DMS114 treated with DMSO at 0.1 percent for 48 hours (cell line): ENCODE results near the gene CKAP4.

Source experiments
- DNase-seq: peaks from one replicate; lab custom pipeline; 2025; ENCODE audit not compliant: unreplicated experiment; lab: John Stamatoyannopoulos, UW

The CKAP4 gene

DNA sequence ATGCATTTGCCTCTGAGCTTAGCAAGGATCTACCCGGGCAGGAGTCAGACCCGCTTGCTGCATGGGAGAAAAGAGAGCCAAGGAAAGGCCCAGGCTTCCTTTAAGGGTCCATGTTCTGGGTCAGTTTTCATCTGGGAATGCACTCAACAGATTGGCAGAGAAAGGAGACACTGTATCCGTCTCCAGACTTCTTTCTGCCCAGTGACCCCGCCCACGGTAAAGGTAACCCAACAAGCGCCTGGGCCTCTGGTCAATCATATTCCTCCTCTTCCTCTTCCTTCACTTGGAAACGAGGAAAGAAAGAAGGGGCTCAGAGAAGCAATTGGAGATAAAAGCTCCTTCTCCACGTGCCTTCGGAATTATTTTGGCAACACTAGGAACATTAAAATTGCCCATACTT is 27.6 kb upstream of the CKAP4 start:
- DNase-seq = no peak

DNA sequence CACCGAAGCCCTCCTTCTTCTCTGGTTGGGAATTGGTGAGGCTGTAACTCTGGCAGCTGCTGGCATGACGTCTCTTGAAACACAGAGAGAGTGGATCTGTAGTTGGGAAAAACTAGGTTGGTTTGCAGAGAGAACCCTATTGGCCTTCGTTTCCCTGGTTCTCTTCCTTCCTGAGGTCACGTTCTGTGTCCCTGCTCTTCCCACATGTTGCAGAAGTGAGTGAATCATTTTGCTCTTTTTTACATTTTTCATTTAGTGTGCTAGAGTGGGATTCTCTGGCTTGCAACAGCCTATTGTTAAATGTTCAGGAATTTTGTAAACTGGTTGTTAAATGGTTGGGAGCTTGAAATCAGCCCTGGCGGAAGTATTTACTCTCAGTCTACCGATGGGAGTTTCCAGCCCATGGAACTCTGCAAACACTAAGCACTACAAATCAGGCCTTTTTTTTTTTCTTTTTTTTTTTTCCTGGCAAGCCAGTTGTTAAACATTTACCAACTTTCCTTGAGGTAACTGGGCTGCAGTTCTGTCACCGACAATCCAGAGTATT is 26.8 kb upstream of the CKAP4 start:
- DNase-seq = no peak

DNA sequence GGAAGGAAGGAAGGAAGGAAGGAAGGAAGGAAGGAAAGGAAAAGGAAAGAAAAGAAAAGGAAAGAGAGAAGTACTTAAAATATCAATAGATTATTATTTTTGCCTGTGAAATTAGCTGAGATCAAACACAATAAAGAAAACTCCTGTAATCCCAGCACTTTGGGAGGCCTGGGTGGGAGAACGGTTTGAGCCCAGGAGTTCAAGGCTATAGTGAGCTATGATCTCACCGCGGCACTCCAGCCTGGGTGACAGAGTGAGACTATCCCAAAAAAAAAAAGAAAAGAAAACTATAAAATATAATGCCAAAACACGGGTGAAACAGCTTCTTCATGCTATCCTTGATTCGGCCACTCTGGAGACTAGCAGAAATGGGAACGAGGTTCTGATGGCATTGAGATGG is 26.2 kb upstream of the CKAP4 start:
- no peak for DNase-seq

- DNase-seq = no peak
These were observed 25.7 kb upstream of the CKAP4 start for GRCh38 chr12:106273491-106273890.

DNA sequence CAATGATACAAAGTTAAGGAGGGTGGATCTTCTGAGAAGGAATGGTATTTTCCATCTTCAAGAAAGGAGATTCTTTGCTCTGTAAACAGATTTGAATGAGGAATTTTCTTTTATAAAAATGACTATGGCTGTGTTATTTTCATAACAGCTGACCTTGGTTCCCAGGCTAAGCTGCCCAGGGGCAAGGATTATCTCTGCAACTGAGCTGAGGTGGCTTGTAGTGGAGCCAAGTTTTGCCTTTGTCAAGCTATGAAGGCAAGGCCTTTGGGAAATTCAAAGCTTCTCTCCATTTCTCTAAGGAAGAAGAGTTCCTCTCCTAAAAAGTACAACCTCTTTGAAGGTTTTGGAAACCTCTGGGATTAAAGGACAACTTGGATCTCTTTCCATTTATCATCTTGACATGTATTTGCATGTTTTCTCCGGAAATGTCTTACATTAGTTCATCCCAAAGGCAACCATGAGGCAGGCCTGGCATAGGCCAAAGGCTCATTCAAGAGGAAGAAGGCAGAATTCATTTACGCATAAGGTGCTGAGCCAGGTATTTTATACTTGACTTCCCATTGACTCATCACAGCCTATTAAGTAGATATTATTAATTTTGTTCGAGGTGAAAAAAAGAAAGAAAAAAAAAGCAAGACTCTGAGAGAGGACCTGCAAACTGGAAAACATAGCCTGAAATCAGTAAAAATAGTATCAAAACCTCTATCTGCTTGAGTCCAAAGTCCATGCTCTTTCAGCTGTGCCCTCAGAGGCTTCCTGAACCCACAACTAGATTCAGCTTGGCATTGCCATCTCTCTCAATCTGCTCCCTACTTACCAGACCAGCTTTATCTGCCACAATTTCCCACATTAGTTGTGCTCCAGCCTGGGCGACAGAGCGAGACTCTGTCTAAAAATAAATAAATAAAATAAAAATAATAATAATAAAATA is 24.0 kb upstream of the CKAP4 start:
- DNase-seq = no peak

GRCh38 chr12:106269150-106269771 is 21.4 kb upstream of the CKAP4 start:
- no peak for DNase-seq

DNA sequence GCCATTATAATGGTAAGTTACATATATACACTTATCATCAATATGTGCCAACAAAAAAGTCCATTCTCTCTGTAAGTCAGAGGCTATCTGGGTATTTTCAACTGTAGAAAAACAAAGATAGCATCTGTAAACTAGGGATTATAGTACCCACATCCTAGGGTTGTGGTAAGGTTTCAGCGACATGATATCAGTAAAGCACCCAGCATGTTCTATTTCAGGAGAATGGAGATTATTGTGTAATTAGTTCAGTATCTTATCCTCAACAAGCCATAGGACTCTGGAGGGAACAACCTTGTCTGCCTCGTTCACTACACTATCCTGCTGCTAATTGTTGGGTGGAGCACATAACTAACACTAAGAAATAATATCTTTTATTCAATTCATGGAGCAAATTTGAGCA is 19.7 kb upstream of the CKAP4 start:
- no peak for DNase-seq

GRCh38 chr12:106265116-106265515 is 17.3 kb upstream of the CKAP4 start:
- DNase-seq = no peak

DNA sequence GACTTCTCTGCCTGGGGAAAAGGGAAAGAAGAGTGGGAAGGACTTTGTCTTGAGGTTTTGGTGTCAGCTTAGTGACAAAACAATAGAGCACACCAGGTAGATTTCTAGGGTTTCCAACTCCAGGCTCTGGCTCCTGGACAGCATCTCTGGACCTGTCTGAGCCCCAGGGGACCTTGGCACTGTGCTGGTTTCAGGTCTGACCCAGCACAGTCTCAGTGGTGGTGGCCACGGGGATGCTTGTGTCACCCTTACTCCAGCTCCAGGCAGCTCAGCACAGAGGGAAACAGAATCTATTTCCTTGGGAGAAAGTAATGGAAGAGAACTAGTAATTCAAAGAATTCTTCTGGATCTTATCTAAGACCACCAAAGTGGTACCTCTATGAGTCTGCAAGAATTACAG is 11.1 kb upstream of the CKAP4 start:
- no peak for DNase-seq

DNA sequence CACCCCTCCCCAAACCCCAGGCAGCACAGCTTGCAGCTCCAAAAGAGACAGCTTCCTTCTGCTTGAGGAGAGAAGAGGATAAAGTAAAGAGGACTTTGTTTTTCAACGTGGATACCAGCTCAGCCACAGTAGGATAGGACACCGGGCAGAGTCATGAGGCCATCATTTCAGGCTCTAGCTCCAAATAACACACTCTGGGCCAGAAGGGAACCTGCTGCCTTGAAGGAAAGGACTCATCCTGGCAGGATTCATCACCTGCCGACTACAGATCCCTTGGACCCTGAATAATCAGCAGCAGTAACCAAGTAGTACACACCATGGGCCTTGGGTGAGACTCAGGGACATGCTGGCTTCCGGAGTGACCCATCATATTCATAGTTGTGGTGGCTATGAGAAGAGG is 10.4 kb upstream of the CKAP4 start:
- no peak for DNase-seq

DNA sequence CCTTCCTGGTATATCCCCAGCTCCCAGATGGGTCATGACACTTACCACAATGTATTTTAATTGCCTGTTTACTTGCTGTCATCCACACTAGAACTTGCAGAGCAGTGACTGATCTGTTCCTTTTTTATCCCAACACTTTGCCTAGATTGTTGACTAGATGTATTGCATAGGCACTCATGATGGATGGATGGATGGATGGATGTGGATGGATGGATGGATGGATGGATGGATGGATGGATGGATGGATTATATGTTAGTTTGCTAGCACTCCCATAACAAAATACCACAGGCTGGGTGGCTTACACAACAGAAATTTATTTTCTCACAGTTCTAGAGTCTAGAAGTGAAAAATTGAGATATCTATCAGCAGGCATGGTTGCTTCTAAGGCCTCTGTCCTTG is 8.7 kb upstream of the CKAP4 start:
- DNase-seq = no peak

- no peak for DNase-seq
These were observed 8.1 kb upstream of the CKAP4 start for GRCh38 chr12:106255952-106256351.

DNA sequence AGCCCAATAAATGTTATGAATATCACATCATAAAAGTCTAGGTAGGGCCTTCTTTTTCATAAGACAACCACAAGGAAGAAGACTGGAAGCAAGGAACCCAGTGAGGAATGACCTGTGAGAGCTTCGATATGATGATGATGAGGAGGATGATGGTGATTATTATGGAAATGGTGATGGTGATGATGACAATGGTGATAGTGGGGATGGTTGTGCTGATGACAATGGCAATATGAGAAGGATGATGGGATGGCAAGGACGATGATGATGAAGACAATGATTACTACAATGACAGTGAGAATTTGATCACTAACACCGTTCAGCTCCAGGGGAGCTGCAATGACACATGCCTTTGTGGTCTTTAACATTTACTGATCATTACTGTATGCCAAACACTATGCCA is 7.7 kb upstream of the CKAP4 start:
- DNase-seq = no peak

GRCh38 chr12:106254724-106255123 is 6.9 kb upstream of the CKAP4 start:
- no peak for DNase-seq

- no peak for DNase-seq
These were observed 4.0 kb upstream of the CKAP4 start for GRCh38 chr12:106251631-106252455.

DNA sequence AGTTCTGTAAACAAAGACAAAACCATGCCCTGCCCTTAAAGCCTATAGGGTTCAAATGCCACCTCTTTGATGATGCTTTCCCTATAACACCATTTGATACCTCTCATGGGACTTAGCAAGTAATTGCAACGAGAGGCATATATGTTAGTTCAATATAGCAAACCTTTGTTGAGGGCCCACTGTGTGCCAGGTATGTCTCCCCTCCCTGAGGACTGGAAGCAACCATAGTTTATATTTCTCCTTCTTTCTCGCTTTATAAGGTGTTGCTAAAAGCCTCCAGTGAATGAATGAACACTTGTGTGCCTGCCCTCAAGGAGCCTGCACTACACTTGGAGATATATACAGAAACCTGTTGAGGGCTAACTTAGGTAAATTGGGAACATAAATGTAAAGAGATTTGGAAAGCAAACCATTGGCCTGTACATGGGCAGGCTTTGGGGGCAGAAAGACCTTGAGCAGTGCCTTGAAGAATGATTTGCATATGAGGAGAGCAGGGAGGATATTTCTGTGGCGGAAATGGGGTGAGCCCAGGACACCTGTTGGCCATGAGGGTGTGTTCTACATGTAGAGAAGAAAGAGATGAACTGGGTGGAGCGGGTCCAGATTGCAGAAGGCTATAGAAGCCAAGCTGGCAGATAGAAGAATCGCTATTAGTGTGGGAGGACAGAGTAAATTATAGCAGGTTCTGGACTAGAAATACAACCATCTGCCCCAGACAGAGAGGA is 1.8 kb upstream of the CKAP4 start:
- DNase-seq = no peak

GRCh38 chr12:106248846-106249371 is 1.1 kb upstream of the CKAP4 start:
- DNase-seq = no peak

DNA sequence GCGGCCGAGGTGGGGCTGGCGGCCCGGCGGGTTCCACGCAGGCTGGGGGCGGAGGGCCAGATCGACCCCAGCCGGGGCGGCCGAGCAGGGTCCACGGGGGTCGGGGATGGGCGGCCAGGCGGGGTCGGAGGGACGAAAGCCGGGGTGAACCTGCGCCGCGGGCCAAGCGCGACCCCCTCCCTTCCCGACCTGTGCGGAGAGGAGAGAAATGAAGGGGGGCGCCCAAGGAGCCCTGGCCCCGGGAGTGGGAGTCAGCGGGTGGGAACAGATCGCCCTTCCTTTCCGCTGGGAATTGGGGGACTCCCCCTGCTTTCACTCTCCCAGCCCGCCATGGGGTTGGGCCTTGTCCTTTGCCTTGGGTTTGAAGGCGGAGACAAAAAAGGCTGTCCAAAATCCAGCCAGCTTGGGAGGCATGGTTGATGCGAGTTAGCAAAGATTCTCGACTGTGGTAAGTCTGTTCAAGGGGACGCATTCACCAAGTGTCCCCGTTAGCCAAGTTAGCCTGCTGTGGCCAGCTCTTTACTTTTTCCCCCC is 559 bp upstream of the CKAP4 start:
- no peak for DNase-seq

DNA sequence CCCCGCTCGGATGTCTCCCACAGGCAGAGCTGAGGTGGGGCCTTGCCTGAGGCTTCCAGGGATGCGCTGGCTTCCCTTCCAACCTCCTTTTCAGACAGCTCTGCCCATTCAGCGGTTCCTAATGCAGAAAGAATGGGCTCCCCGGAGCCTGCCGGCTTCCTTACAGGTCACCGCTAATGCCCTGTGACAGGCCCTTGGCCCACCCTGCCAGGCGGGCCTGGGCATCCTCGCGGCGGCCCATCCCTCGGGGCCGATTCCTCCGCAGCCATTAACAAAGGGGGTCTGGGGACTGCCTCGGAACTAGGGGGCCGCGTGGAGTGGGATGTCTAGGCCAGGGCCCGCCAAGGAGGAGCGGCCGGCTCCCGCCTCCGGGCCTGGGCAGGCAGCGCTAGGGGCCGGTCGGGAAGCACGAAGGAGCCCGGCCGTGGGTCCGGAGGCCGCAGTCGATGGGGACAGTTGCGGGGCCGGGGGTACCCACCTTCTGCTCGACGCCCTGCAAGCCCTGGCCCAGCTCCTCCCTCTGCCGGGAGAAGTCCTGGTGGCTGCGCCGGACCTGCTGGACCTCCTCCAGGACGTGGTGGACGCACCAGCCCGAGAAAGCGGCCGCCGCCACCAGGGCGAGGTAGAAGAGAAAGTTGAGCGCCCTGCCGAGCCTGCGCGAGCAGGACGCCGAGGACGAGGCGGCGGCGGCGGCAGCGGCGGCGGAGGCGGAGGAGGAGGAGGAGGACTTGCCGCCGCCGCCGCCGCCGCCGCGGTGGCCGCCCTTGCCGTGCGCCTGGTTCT is 738 bp downstream of the CKAP4 start:
- no peak for DNase-seq
